CD4-positive, alpha-beta memory T cell (primary cell): Measurements from ENCODE around the gene NDUFB1. TPM values are rescaled to one million over a fixed set of nuclear protein-coding genes. Genes with fewer than 3 reads are reported as not detected.

ENCODE experiments used
- CTCF ChIA-PET: fragments of 350-600 bp; sonication (Branson Sonifier 250); formaldehyde crosslinking; loops from one replicate; lab custom pipeline; 2021; ENCODE audit warnings: inconsistent platforms; ENCODE audit not compliant: partially characterized antibody; lab: Charles Lee
- POLR2A ChIA-PET: fragments of 350-600 bp; sonication (Branson Sonifier 250); formaldehyde crosslinking; loops from one replicate; lab custom pipeline; 2021; ENCODE audit not compliant: partially characterized antibody; lab: Charles Lee
- DNase-seq, 5 donors: peaks; one replicate each; pipeline versions ENCODE4 v3.0.0 to v3.0.0-alpha.2; 2020 to 2022; ENCODE audit warnings: mixed read lengths in 1 of 5
- H3K27ac ChIP-seq: one replicate; pipeline ENCODE4 v1.7.0; 2013; ENCODE audit warnings: low read depth, low read length
- H3K27me3 ChIP-seq: 2 replicates; pipeline ENCODE4 v1.7.0; 2013; ENCODE audit warnings: mild to moderate bottlenecking, low read length, moderate library complexity; ENCODE audit not compliant: insufficient read depth
- H3K36me3 ChIP-seq: 2 replicates; pipeline ENCODE4 v1.7.0; 2013; ENCODE audit warnings: mild to moderate bottlenecking, low read length, moderate library complexity; ENCODE audit not compliant: insufficient read depth
- H3K4me1 ChIP-seq: 2 replicates; pipeline ENCODE4 v1.7.0; 2013; ENCODE audit warnings: mild to moderate bottlenecking, low read length, moderate library complexity; ENCODE audit not compliant: insufficient read depth
- H3K4me3 ChIP-seq, 2 donors: one replicate each; pipeline ENCODE4 v1.7.0; 2013; ENCODE audit warnings: low read length in 2 of 2, mild to moderate bottlenecking in 1 of 2
- H3K9me3 ChIP-seq, 2 donors: one replicate each; pipeline ENCODE4 v1.7.0; 2013; ENCODE audit warnings: low read length in 2 of 2, control low read depth in 1 of 2; ENCODE audit not compliant: control insufficient read depth in 1 of 2
- H3K27ac Mint-ChIP-seq, 7 donors: one replicate each; pipeline ENCODE4 v1.8.0; 2020 to 2021; ENCODE audit warnings: mixed read lengths in 7 of 7, mild to moderate bottlenecking in 6 of 7, inconsistent platforms in 3 of 7, moderate library complexity in 3 of 7
- H3K27me3 Mint-ChIP-seq, 2 donors: one replicate each; pipeline ENCODE4 v1.8.0; 2020 to 2021; ENCODE audit warnings: mixed read lengths in 2 of 2
- H3K36me3 Mint-ChIP-seq, 2 donors: one replicate each; pipeline ENCODE4 v1.8.0; 2020 to 2021; ENCODE audit warnings: mixed read lengths in 2 of 2, inconsistent platforms in 1 of 2, mild to moderate bottlenecking in 1 of 2
- H3K4me1 Mint-ChIP-seq, 4 donors: one replicate each; pipeline ENCODE4 v1.8.0; 2020 to 2021; ENCODE audit warnings: mixed read lengths in 4 of 4, mild to moderate bottlenecking in 1 of 4
- H3K4me3 Mint-ChIP-seq, 8 donors: one replicate each; pipeline ENCODE4 v1.8.0; 2020 to 2021; ENCODE audit warnings: mixed read lengths in 8 of 8, mild to moderate bottlenecking in 7 of 8, moderate library complexity in 6 of 8, inconsistent platforms in 3 of 8
- H3K9me3 Mint-ChIP-seq, 8 donors: one replicate each; pipeline ENCODE4 v1.8.0; 2020 to 2021; ENCODE audit warnings: mixed read lengths in 8 of 8, mild to moderate bottlenecking in 5 of 8, inconsistent platforms in 3 of 8, moderate library complexity in 1 of 8
- intact Hi-C: fragments of 100-400 bp; cut with micrococcal nuclease; formaldehyde crosslinking; loops from one replicate; pipeline ENCODE4 v1.15.1; 2023
- polyA plus RNA-seq, 2 donors: library from polyadenylated mRNA; unstranded; fragments of 300-500 nt; fragmentation: Illumina TruSeq; gene quantifications; one replicate each; pipeline ENCODE4 v1.2.3, GENCODE V29; 2021
- total RNA-seq, 2 experiments: library from RNA; stranded (reverse); gene quantifications; one replicate each; pipeline ENCODE4 v1.2.3, GENCODE V29; 2021

NDUFB1 gene
- total RNA-seq (10 to 100 TPM; 94.6 to 96.0 TPM), polyA plus RNA-seq (100 to 1,000 TPM; 292 to 310 TPM)

DNA sequence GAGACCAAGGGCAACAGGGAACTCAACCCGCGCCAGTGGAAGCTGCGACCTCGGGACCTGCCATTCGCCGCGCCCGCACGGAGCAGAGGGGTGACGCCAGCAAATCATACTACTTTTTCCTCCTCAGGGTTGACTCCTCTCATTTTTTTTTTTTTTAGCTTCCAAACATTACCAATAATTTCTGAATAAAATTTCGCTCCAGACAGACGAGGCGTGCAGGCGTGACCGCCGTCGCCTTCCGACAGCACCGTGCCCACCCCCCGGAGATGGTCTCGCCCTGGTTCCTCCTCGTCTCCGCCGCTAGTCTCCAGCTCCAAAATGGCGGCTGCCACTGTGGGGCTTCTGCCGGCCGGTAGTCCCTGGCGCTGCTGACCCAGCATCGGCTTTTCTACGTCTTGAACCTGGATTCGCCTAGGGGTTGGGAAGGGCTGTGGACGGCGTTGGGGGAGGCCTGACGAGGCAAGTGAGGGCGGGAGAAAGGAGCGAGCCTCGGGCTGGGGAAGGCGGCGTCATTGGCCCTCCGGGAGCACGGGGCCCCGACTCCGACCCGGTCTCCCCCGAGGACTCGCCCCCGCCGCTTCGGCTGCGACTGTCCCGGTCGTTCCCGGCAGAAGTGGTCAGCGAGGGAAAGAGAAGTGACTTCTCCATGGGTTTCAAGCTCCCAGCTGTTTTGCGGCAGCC, at the start of gene NDUFB1, which contains the start of gene CPSF2:
NDUFB1 (minus strand) TSS at position 37 of the 681 bp plus-strand sequence. CDS start 4,069 bp downstream, outside the sequence.
CPSF2 (plus strand) TSS at position 300 of the 681 bp plus-strand sequence. CDS start 9,016 bp downstream, outside the sequence.
- intact Hi-C loops = loop anchor here (1.0 to 10.0 kb wide), 4 partner anchors 16 to 670 kb away; partner anchors contain the start of genes ATXN3, GOLGA5 and PPP4R3A

GRCh38 chr14:92164958-92165357, 43.5 kb upstream of the NDUFB1 start:
- Histone ChIP-seq H3K27ac (no peak overlapping the region), H3K27me3 (no peaks in the 10 kb centered on the region), H3K36me3 (peaks cover 22% of the 10 kb centered on the region), H3K4me1 (no peaks in the 10 kb centered on the region), H3K4me3 (no peak overlapping the region), H3K9me3 (no peaks in the 10 kb centered on the region)
- Mint-ChIP-seq H3K4me1 (no peaks in the 10 kb centered on the region), H3K27ac (peak overlapping the region in 1 of 7 donors; percentile 66), H3K36me3 (peaks cover 50 to 53% of the 10 kb centered on the region in 2 donors), H3K27me3 (no peaks in the 10 kb centered on the region), H3K9me3 (peaks cover 2 to 20% (median 8%) of the 10 kb centered on the region in 8 donors), H3K4me3 (no peak overlapping the region)
- ChIA-PET POLR2A (no interaction called here), CTCF (no interaction called here)
- no peak for DNase-seq
- intact Hi-C loops = loop anchor here (5.0 to 10.0 kb wide), 2 partner anchors 440 to 517 kb away; no protein-coding TSS in a partner anchor

More for the DNA sequence above, at the start of gene NDUFB1, which contains the start of gene CPSF2:
- Histone ChIP-seq H3K4me3 (peak within 1 kb of the TSS; percentile 98), H3K36me3 (no peaks in the 10 kb centered on the region), H3K27ac (peak within 1 kb of the TSS; percentile 88), H3K4me1 (peaks cover 69% of the 10 kb centered on the region), H3K27me3 (no peaks in the 10 kb centered on the region), H3K9me3 (no peaks in the 10 kb centered on the region)
- ChIA-PET POLR2A (interaction anchor here (0.6 to 6.5 kb wide), 22 partner anchors 9 to 1739 kb away, joined by 3 to 125 read pairs (median 4); partner anchors contain the start of genes ATXN3, CALM1, GOLGA5 and PPP4R3A), CTCF (interaction anchor here (1.1 to 10.7 kb wide), 5 partner anchors 9 to 81 kb away, joined by 3 to 167 read pairs (median 7); partner anchors contain the start of gene ATXN3)
- peak; percentile 85 to 88 (median 85) for DNase-seq
- Mint-ChIP-seq H3K36me3 (peaks cover 2 to 27% of the 10 kb centered on the region in 2 donors), H3K27me3 (peaks cover 0 to 2% of the 10 kb centered on the region in 2 donors), H3K4me3 (peak within 1 kb of the TSS; percentile 96 to 100 (median 99)), H3K27ac (peak within 1 kb of the TSS; percentile 98 to 100 (median 99)), H3K9me3 (no peaks in the 10 kb centered on the region), H3K4me1 (peaks cover 27 to 59% (median 37%) of the 10 kb centered on the region in 4 donors)

GRCh38 chr14:92161521-92161920, 40.0 kb upstream of the NDUFB1 start:
- Mint-ChIP-seq H3K9me3 (peaks cover 2 to 18% (median 8%) of the 10 kb centered on the region in 8 donors), H3K4me1 (peaks cover 0 to 4% (median 1%) of the 10 kb centered on the region in 4 donors), H3K4me3 (no peak overlapping the region), H3K27me3 (no peaks in the 10 kb centered on the region), H3K27ac (peak overlapping the region in 1 of 7 donors; percentile 36), H3K36me3 (peaks cover 69 to 78% of the 10 kb centered on the region in 2 donors)
- H3K27ac ChIP-seq = no peak overlapping the region
- ChIA-PET POLR2A (no interaction called here), CTCF (interaction anchor here (0.5 kb wide), 1 partner anchor 30 kb away, joined by 3 read pairs; no protein-coding TSS in a partner anchor)
- intact Hi-C loops = loop anchor here (5.0 to 10.0 kb wide), 2 partner anchors 443 to 521 kb away; no protein-coding TSS in a partner anchor
- H3K27me3 ChIP-seq = no peaks in the 10 kb centered on the region
- no peaks in the 10 kb centered on the region for H3K4me1 ChIP-seq
- H3K36me3 ChIP-seq = peaks cover 53% of the 10 kb centered on the region
- H3K9me3 ChIP-seq = no peaks in the 10 kb centered on the region
- DNase-seq = no peak
- no peak overlapping the region for H3K4me3 ChIP-seq

- Mint-ChIP-seq H3K27me3 (no peaks in the 10 kb centered on the region), H3K4me1 (peaks cover 0 to 4% (median 1%) of the 10 kb centered on the region in 4 donors), H3K4me3 (no peak overlapping the region), H3K36me3 (peaks cover 75 to 86% of the 10 kb centered on the region in 2 donors), H3K27ac (peak overlapping the region in 1 of 7 donors; percentile 39), H3K9me3 (peaks cover 2 to 17% (median 8%) of the 10 kb centered on the region in 8 donors)
- DNase-seq = no peak
- Histone ChIP-seq H3K4me3 (no peak overlapping the region), H3K36me3 (peaks cover 61% of the 10 kb centered on the region), H3K27me3 (no peaks in the 10 kb centered on the region), H3K4me1 (no peaks in the 10 kb centered on the region), H3K27ac (no peak overlapping the region), H3K9me3 (no peaks in the 10 kb centered on the region)
- intact Hi-C loops = loop anchor here (5.0 to 10.0 kb wide), 2 partner anchors 444 to 522 kb away; no protein-coding TSS in a partner anchor
- CTCF ChIA-PET = no interaction called here
- POLR2A ChIA-PET = no interaction called here
Observed at GRCh38 chr14:92160619-92161018, 39.1 kb upstream of the NDUFB1 start.

DNA sequence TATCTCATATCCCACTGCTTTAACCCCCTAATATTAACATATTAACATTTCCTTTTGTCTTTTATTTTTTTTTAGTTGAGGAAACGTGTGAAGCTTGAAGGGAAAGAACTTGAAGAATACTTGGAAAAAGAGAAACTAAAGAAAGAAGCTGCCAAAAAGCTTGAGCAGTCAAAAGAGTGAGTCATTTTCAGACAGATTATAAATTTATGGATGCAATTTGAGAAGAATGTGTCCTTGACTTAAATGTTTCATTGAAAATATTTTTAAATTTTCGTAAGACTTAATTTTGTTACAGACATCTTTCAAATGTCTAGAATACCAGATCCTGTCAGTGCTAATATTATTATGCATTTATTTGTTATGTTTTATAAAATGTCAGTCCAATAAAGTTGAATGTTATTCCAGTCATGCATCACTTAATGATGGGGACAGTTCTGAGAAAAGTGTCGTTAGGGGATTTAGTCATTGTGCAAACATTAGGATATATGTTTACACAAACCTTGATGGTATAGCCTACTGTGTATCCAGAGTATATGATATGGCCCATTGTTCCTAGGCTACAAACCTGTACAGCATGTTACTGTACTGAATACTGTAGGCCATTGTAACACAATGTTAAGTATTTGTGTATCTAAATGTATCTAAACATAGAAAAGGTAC, 32.9 kb upstream of the NDUFB1 start:
- Mint-ChIP-seq H3K4me1 (peaks cover 0 to 6% (median 4%) of the 10 kb centered on the region in 4 donors), H3K36me3 (peaks cover 56 to 67% of the 10 kb centered on the region in 2 donors), H3K27me3 (no peaks in the 10 kb centered on the region), H3K4me3 (no peak overlapping the region), H3K27ac (peak overlapping the region in 1 of 7 donors; percentile 39), H3K9me3 (no peaks in the 10 kb centered on the region)
- no peak for DNase-seq
- H3K36me3 ChIP-seq = peaks cover 50% of the 10 kb centered on the region
- CTCF ChIA-PET = interaction anchor here (0.7 kb wide), 1 partner anchor 629 kb away, joined by 3 read pairs; no protein-coding TSS in a partner anchor
- intact Hi-C loops = no loop called here
- POLR2A ChIA-PET = no interaction called here
- H3K27me3 ChIP-seq = no peaks in the 10 kb centered on the region
- H3K27ac ChIP-seq = no peak overlapping the region
- H3K4me1 ChIP-seq = no peaks in the 10 kb centered on the region
- H3K9me3 ChIP-seq = no peaks in the 10 kb centered on the region
- H3K4me3 ChIP-seq = no peak overlapping the region

GRCh38 chr14:92153581-92153980, 32.1 kb upstream of the NDUFB1 start:
- Histone ChIP-seq H3K27me3 (no peaks in the 10 kb centered on the region), H3K4me1 (no peaks in the 10 kb centered on the region), H3K9me3 (no peaks in the 10 kb centered on the region), H3K27ac (no peak overlapping the region), H3K4me3 (no peak overlapping the region), H3K36me3 (peaks cover 46% of the 10 kb centered on the region)
- Mint-ChIP-seq H3K9me3 (no peaks in the 10 kb centered on the region), H3K27me3 (no peaks in the 10 kb centered on the region), H3K4me1 (peaks cover 0 to 4% (median 4%) of the 10 kb centered on the region in 4 donors), H3K4me3 (no peak overlapping the region), H3K36me3 (peaks cover 53 to 63% of the 10 kb centered on the region in 2 donors), H3K27ac (peak overlapping the region in 1 of 7 donors; percentile 32)
- intact Hi-C loops = no loop called here
- POLR2A ChIA-PET = no interaction called here
- DNase-seq = no peak
- CTCF ChIA-PET = interaction anchor here (0.7 kb wide), 1 partner anchor 630 kb away, joined by 3 read pairs; no protein-coding TSS in a partner anchor
